Activated CD8-positive, alpha-beta memory T cell treated with anti-CD3 and anti-CD28 coated beads, Interleukin-2, amount 10 ng/mL, durations not matched to agents 7 days and 5 days (primary cell): ENCODE results near the gene FOXRED2. TPM values are rescaled to one million over a fixed set of nuclear protein-coding genes. Genes with fewer than 3 reads are reported as not detected.
"Not testable (repeated sequence)": the region's sequence is repeated elsewhere in the genome, so short reads cannot be mapped to it uniquely, and the experiment has no call there.

Source experiments
- ATAC-seq: fragments of 150-1000 bp; cut with Tn5 transposase; one replicate; pipeline ENCODE4 v1.10.0; 2021; ENCODE audit warnings: moderate library complexity
- CTCF ChIA-PET: fragments of 350-600 bp; sonication (Branson Sonifier 250); formaldehyde crosslinking; loops from one replicate; lab custom pipeline; 2021; ENCODE audit warnings: antibody characterized with exemption; lab: Charles Lee
- DNase-seq: peaks from one replicate; pipeline ENCODE4 v3.0.0-alpha.2; 2020
- H3K27ac Mint-ChIP-seq: one replicate; pipeline ENCODE4 v1.8.0; 2021; ENCODE audit warnings: mild to moderate bottlenecking, mixed read lengths
- H3K27me3 Mint-ChIP-seq: one replicate; pipeline ENCODE4 v1.8.0; 2021; ENCODE audit warnings: mixed read lengths
- H3K36me3 Mint-ChIP-seq: one replicate; pipeline ENCODE4 v1.8.0; 2021; ENCODE audit warnings: mild to moderate bottlenecking, mixed read lengths
- H3K4me1 Mint-ChIP-seq: one replicate; pipeline ENCODE4 v1.8.0; 2021; ENCODE audit warnings: mixed read lengths
- H3K4me3 Mint-ChIP-seq: one replicate; pipeline ENCODE4 v1.8.0; 2021; ENCODE audit warnings: mild to moderate bottlenecking, moderate library complexity, mixed read lengths
- H3K9me3 Mint-ChIP-seq: one replicate; pipeline ENCODE4 v1.8.0; 2022; ENCODE audit warnings: low read depth, mixed read lengths
- total RNA-seq, 2 experiments: library from RNA; stranded (reverse); gene quantifications; one replicate each; pipeline ENCODE4 v1.2.3, GENCODE V29; 2021

The FOXRED2 gene
- total RNA-seq, 2 experiments from 2014 or later = 11.9 to 12.1 TPM

DNA sequence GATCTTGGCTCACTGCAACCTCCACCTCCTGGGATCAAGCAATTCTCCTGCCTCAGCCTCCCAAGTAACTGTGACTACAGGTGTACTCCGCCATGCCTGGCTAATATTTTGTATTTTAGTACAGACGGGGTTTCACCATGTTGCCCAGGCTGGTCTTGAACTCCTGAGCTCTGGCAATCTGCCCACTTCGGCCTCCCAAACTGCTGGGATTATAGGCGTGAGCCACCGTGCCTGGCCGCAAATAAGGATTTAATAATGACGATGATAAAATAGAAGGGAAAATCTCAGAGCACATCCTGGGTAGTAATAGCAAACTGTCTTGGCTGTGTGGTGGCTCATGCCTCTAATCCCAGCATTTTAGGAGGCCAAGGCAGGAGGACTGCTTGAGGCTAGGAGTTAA, 55.9 kb downstream of the FOXRED2 start:
- not testable (repeated sequence) for H3K4me3 Mint-ChIP-seq, H3K36me3 Mint-ChIP-seq, H3K9me3 Mint-ChIP-seq, H3K27me3 Mint-ChIP-seq, ATAC-seq, DNase-seq
- CTCF ChIA-PET = interaction anchor here (1.0 to 1.6 kb wide), 7 partner anchors 8 to 76 kb away, joined by 3 to 7 read pairs (median 4); no protein-coding TSS in a partner anchor
- peaks cover 66% of the 10 kb centered on the region for H3K4me1 Mint-ChIP-seq
- peak overlapping the region; percentile 93 for H3K27ac Mint-ChIP-seq

DNA sequence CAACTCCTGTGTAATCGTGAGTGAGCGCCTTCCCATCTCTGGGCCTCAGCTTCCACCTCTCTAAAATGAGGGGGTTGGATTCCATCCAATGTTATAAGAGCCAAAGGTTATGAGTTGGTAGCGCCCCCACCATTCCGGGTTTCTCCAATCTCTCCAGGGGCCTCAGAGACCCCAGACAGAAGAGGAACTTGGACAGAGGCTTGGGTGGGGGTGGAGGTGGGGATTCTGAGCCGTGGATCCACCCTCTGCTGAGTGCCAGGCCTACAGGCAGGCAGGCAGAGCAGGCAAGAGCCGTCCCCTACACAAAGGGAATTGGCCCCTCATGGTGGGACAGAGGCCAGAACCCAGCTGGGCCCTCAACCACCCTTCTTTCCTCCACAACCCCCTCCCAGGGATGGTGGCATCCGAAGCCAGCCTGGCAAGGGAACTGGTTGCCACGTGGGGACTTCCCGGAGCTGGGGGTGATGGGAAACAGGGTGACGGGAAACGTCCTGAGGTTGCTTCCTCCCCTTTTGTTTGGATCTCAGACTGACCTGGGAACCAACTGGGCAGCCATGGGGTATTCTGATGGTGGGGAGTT, 57.2 kb downstream of the FOXRED2 start:
- Mint-ChIP-seq H3K36me3 (no peaks in the 10 kb centered on the region), H3K9me3 (no peaks in the 10 kb centered on the region), H3K4me1 (peaks cover 63% of the 10 kb centered on the region), H3K27me3 (no peaks in the 10 kb centered on the region), H3K27ac (peak overlapping the region; percentile 40), H3K4me3 (no peak overlapping the region)
- ATAC-seq = no peak
- CTCF ChIA-PET = interaction anchor here (0.6 to 1.3 kb wide), 2 partner anchors 21 to 36 kb away, joined by 4 to 5 read pairs; no protein-coding TSS in a partner anchor
- DNase-seq = no peak

DNA sequence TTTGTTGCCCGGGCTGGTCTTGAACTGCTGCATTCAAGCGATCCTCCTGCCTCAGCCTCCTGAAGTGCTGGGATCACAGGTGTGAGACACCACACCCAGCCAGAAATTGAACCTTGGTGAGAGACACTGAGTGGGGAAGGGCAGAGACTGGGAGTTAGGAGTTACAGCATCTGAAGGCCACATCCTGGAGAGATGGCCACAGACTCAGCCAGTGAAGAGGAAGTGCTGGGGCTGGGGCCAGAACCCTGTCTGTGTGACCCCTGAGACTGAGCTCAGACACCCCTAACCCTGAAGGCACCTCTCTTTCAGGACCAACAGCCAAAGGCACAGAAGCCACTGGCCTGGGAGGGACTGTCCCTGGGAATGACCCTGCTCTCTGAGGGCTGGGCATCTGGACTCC, 59.2 kb downstream of the FOXRED2 start:
- Mint-ChIP-seq H3K4me3 (no peak overlapping the region), H3K4me1 (peaks cover 52% of the 10 kb centered on the region), H3K27me3 (peaks cover 3% of the 10 kb centered on the region), H3K9me3 (no peaks in the 10 kb centered on the region), H3K36me3 (no peaks in the 10 kb centered on the region), H3K27ac (peak overlapping the region; percentile 80)
- CTCF ChIA-PET = interaction anchor here (0.6 to 2.0 kb wide), 3 partner anchors 12 to 800 kb away, joined by 3 to 6 read pairs (median 3); partner anchors contain the start of gene APOL6
- ATAC-seq (no peak), DNase-seq (peak; percentile 57)

DNA sequence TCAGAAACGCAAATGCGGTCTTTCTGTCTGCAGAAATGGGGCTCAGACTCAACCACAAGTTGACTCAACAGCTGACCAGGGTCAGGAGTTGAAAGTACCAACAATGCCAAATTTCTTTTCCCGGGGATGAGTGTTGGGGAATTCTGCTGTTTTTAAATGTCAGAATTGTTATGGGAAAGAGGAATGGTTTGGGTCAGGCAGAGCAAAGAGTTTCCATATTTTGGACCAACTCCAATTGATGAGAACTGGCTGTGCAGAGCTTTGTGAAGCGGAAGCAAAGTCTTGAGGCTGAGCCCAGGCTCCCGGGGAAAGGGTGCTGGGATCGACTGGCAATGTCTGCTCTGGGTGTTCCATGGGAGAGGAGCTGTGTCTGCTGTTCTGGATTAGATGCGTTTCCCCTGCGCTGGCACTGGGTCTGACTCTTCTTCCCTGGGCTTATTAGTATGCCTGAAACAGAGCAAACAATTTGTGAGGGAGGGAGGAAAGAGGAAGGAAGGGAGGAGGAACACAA, 61.6 kb downstream of the FOXRED2 start:
- H3K27ac Mint-ChIP-seq = no peak overlapping the region
- peaks cover 3% of the 10 kb centered on the region for H3K27me3 Mint-ChIP-seq
- no peak for ATAC-seq
- peaks cover 37% of the 10 kb centered on the region for H3K4me1 Mint-ChIP-seq
- H3K4me3 Mint-ChIP-seq = no peak overlapping the region
- CTCF ChIA-PET = no interaction called here
- no peaks in the 10 kb centered on the region for H3K9me3 Mint-ChIP-seq
- no peak for DNase-seq
- H3K36me3 Mint-ChIP-seq = no peaks in the 10 kb centered on the region

DNA sequence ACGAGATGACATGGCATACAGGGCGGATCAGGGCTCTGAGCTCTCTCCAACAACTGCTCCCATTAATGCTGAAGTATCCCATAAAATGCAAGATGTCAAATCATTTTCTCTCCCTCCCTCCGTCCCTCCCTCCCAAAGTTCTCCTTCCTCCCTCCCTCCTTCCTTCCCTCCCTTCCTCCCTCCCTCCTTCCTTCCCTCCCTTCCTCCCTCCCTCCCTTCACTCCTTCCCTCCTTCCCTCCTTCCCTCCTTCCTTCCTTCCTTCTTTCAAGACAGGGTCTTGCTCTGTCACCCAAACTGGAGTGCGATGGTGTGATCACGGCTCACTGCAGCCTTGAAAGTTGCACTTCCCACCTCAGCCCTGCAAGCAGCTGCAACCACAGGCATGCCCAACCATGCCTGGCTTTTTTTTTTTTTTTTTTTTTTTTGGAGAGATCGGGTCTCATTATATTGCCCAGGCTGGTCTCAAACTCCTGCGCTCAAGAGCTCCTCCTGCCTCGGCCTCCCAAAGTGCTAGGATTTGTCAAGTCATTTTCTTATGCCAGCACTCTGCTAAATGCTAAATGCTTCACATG, 63.6 kb downstream of the FOXRED2 start:
- Mint-ChIP-seq H3K4me3 (no peak overlapping the region), H3K27me3 (peaks cover 3% of the 10 kb centered on the region), H3K9me3 (no peaks in the 10 kb centered on the region), H3K27ac (no peak overlapping the region), H3K36me3 (no peaks in the 10 kb centered on the region), H3K4me1 (peaks cover 39% of the 10 kb centered on the region)
- DNase-seq (no peak), ATAC-seq (no peak)
- CTCF ChIA-PET = interaction anchor here (1.2 to 1.8 kb wide), 4 partner anchors 8 to 55 kb away, joined by 3 to 4 read pairs (median 3); partner anchors contain the start of gene MYH9

DNA sequence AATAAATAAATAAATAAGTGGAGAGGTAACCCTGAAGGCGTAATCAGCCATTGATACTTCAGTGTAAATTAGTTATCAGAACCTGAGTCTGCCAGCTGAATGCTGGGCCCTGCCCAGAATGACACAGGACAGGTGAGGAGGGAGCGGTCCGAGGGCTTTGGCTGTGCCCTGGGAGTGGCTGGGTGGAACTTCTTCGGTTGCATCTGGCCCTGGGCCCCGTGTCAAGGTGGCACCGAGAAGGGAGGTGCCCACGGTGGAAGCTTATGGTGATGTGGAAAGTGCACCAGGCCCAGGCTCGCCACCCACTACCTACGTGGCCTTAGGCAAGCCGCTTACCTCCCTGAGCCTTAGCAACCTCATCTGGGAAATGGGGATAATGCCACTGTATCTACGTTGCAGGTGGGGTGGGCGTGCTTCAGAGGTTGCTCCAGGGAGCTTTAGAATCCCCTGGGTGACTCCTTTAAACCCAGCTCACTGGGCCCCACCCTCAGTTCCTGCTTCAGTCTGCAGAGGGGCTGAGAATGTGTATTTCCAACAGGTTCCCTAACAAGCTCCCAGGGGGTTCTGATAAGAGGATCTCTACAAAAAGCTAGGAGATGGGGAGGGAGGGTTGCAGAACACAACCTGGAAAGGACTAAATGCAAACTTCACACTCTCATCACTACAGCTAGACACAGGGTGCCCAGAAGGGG, 64.2 kb downstream of the FOXRED2 start:
- CTCF ChIA-PET = interaction anchor here (1.2 to 1.8 kb wide), 5 partner anchors 9 to 55 kb away, joined by 3 to 4 read pairs (median 3); partner anchors contain the start of gene MYH9
- no peak overlapping the region for H3K27ac Mint-ChIP-seq

DNA sequence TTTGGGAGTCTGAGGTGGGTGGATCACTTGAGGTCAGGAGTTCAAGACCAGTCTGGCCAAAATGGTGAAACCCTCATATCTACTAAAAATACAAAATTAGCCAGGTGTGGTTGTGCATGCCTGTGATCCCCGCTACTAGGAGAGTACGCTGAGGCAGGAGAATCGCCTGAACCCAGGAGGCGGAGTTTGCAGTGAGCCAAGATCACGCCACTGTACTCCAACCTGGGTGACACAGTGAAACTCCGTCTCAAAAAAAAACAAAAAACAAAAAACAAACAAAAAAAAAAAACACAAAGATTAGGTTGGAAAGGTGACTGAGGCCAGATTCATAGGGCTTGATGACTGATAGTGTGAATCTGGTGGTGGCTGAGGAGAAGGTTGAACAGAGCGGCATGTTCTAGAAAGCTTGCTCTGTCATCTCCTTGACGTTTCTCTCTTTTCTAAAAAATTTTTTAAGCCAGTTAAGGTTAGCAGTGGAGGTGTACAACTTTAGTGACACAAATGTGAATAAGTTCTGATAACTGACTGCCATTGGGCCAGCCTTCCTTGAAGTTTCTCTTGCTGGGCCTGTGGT, 66.3 kb downstream of the FOXRED2 start:
- Mint-ChIP-seq H3K4me1 (peaks cover 37% of the 10 kb centered on the region), H3K27me3 (peaks cover 3% of the 10 kb centered on the region), H3K27ac (no peak overlapping the region), H3K4me3 (no peak overlapping the region), H3K36me3 (no peaks in the 10 kb centered on the region), H3K9me3 (no peaks in the 10 kb centered on the region)
- ATAC-seq = peak; percentile 37
- no peak for DNase-seq
- CTCF ChIA-PET = interaction anchor here (1.0 kb wide), 1 partner anchor 35 kb away, joined by 3 read pairs; no protein-coding TSS in a partner anchor

More for the DNA sequence above, 64.2 kb downstream of the FOXRED2 start:
- DNase-seq = no peak
- peaks cover 3% of the 10 kb centered on the region for H3K27me3 Mint-ChIP-seq
- H3K4me1 Mint-ChIP-seq = peaks cover 35% of the 10 kb centered on the region
- no peak overlapping the region for H3K4me3 Mint-ChIP-seq
- ATAC-seq = no peak
- no peaks in the 10 kb centered on the region for H3K36me3 Mint-ChIP-seq
- no peaks in the 10 kb centered on the region for H3K9me3 Mint-ChIP-seq

DNA sequence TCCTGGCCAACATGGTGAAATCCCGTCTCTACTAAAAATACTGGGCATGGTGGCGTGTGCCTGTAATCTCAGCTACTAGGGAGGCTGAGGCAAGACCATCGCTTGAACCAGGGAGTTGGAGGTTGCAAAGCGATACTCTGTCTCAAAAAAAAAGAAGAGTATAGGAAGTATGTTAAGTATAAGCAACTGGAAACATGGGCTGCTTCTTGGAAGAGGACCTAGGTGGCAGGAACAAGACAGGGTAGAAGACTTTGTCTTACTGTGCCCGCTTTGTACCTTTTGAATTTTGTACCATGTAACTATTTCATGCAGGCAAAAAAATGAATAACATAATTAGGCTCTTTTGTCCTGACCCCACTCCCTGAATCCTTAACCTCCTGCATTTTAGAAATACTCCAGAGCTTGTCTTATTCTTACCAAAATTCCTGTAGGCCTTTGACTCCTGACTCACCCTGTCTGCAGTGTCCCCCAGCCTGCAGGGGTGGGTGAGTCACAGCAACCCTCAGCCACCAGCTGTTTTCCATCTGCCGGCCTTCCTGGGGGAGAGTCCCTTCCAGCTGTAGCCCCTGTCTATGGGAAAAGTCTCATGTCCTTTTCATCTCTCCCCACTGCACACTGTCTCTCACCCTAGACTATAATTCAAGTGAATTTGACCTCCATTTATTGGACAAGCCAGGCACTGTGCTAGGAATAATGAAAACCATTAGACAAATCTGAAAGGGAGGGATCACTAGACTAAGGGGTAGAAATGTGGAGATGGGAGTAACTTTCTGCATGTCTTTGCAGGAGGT, 67.2 kb downstream of the FOXRED2 start:
- CTCF ChIA-PET = no interaction called here
- Mint-ChIP-seq H3K27ac (no peak overlapping the region), H3K4me3 (no peak overlapping the region), H3K27me3 (peaks cover 3% of the 10 kb centered on the region), H3K36me3 (no peaks in the 10 kb centered on the region), H3K9me3 (no peaks in the 10 kb centered on the region), H3K4me1 (peaks cover 41% of the 10 kb centered on the region)
- DNase-seq (no peak), ATAC-seq (no peak)

Other genes with a start within 250 kb of the FOXRED2 start
- 100 to 1,000 TPM; 695 to 913 TPM for gene MYH9, start 119.1 kb downstream of the FOXRED2 start, total RNA-seq
- gene TXN2, start 25.4 kb downstream of the FOXRED2 start, total RNA-seq = 10 to 100 TPM; 78.7 to 82.6 TPM
- gene EIF3D, start 22.1 kb upstream of the FOXRED2 start, total RNA-seq = 100 to 1,000 TPM; 205 to 232 TPM
- not detected for gene CACNG2, start 196.7 kb upstream of the FOXRED2 start, total RNA-seq